T-helper 2 cell treated with Interferon-gamma antibody and Interleukin-4, amounts not matched to agents 5 μg/mL and 100 μg/mL, for 36 hours (primary cell): ENCODE measurements around the gene TRMT112.
A peak's percentile ranks its signal among the peaks of the same experiment; 100 is the strongest.

Source experiments
- DNase-seq: peaks from one replicate; pipeline ENCODE4 v3.0.0; 2021; ENCODE audit warnings: low spot score
- H3K27ac Mint-ChIP-seq: one replicate; pipeline ENCODE4 v1.8.0; 2021; ENCODE audit warnings: mild to moderate bottlenecking, mixed read lengths
- H3K27me3 Mint-ChIP-seq: one replicate; pipeline ENCODE4 v1.8.0; 2021; ENCODE audit warnings: low read depth, mixed read lengths
- H3K36me3 Mint-ChIP-seq: one replicate; pipeline ENCODE4 v1.8.0; 2021; ENCODE audit warnings: low read depth, mixed read lengths
- H3K4me1 Mint-ChIP-seq: one replicate; pipeline ENCODE4 v1.8.0; 2021; ENCODE audit warnings: low read depth, mixed read lengths
- H3K4me3 Mint-ChIP-seq: one replicate; pipeline ENCODE4 v1.8.0; 2022; ENCODE audit warnings: mild to moderate bottlenecking, moderate library complexity, mixed read lengths
- H3K9me3 Mint-ChIP-seq: one replicate; pipeline ENCODE4 v1.8.0; 2021; ENCODE audit warnings: mixed read lengths

The TRMT112 gene

GRCh38 chr11:64317325-64317960 lies at the start of gene TRMT112:
Gene TRMT112, minus strand, starts transcription at chr11:64317559. Its CDS starts 33 bp downstream, at chr11:64317526.
- peak within 1 kb of the TSS; percentile 97 for H3K4me3 Mint-ChIP-seq
- peaks cover 24% of the 10 kb centered on the region for H3K4me1 Mint-ChIP-seq
- no peaks in the 10 kb centered on the region for H3K9me3 Mint-ChIP-seq
- no peaks in the 10 kb centered on the region for H3K27me3 Mint-ChIP-seq
- peak within 1 kb of the TSS; percentile 100 for H3K27ac Mint-ChIP-seq
- peaks cover 42% of the 10 kb centered on the region for H3K36me3 Mint-ChIP-seq
- DNase-seq = peak; percentile 97

- peaks cover 2% of the 10 kb centered on the region for H3K4me1 Mint-ChIP-seq
- H3K27me3 Mint-ChIP-seq = no peaks in the 10 kb centered on the region
- no peak overlapping the region for H3K4me3 Mint-ChIP-seq
- no peak overlapping the region for H3K27ac Mint-ChIP-seq
- peaks cover 47% of the 10 kb centered on the region for H3K36me3 Mint-ChIP-seq
- DNase-seq = no peak
- H3K9me3 Mint-ChIP-seq = no peaks in the 10 kb centered on the region
These were observed 49.4 kb upstream of the TRMT112 start for GRCh38 chr11:64366751-64367150.

GRCh38 chr11:64364911-64365310 lies 47.6 kb upstream of the TRMT112 start:
- Mint-ChIP-seq H3K36me3 (peaks cover 52% of the 10 kb centered on the region), H3K4me3 (no peak overlapping the region), H3K4me1 (peaks cover 16% of the 10 kb centered on the region), H3K27me3 (no peaks in the 10 kb centered on the region), H3K9me3 (no peaks in the 10 kb centered on the region), H3K27ac (no peak overlapping the region)
- DNase-seq = no peak

GRCh38 chr11:64364435-64364834 lies 47.1 kb upstream of the TRMT112 start:
- peaks cover 21% of the 10 kb centered on the region for H3K4me1 Mint-ChIP-seq
- peaks cover 53% of the 10 kb centered on the region for H3K36me3 Mint-ChIP-seq
- no peaks in the 10 kb centered on the region for H3K27me3 Mint-ChIP-seq
- H3K9me3 Mint-ChIP-seq = no peaks in the 10 kb centered on the region
- H3K4me3 Mint-ChIP-seq = no peak overlapping the region
- H3K27ac Mint-ChIP-seq = no peak overlapping the region
- no peak for DNase-seq

- peaks cover 27% of the 10 kb centered on the region for H3K4me1 Mint-ChIP-seq
- H3K36me3 Mint-ChIP-seq = peaks cover 50% of the 10 kb centered on the region
- H3K9me3 Mint-ChIP-seq = no peaks in the 10 kb centered on the region
- DNase-seq = no peak
- H3K27me3 Mint-ChIP-seq = no peaks in the 10 kb centered on the region
- H3K27ac Mint-ChIP-seq = no peak overlapping the region
- no peak overlapping the region for H3K4me3 Mint-ChIP-seq
These were observed 45.0 kb upstream of the TRMT112 start for GRCh38 chr11:64362339-64362738.

GRCh38 chr11:64361659-64362058 lies 44.3 kb upstream of the TRMT112 start:
- Mint-ChIP-seq H3K36me3 (peaks cover 48% of the 10 kb centered on the region), H3K4me3 (no peak overlapping the region), H3K4me1 (peaks cover 27% of the 10 kb centered on the region), H3K27ac (no peak overlapping the region), H3K9me3 (no peaks in the 10 kb centered on the region), H3K27me3 (no peaks in the 10 kb centered on the region)
- DNase-seq = no peak

GRCh38 chr11:64360448-64360921 lies 43.1 kb upstream of the TRMT112 start:
- peak overlapping the region; percentile 92 for H3K4me3 Mint-ChIP-seq
- no peak for DNase-seq
- H3K27ac Mint-ChIP-seq = no peak overlapping the region
- H3K27me3 Mint-ChIP-seq = no peaks in the 10 kb centered on the region
- peaks cover 29% of the 10 kb centered on the region for H3K4me1 Mint-ChIP-seq
- H3K36me3 Mint-ChIP-seq = peaks cover 43% of the 10 kb centered on the region
- H3K9me3 Mint-ChIP-seq = no peaks in the 10 kb centered on the region

- DNase-seq = no peak
- H3K36me3 Mint-ChIP-seq = peaks cover 37% of the 10 kb centered on the region
These were observed 42.5 kb upstream of the TRMT112 start for GRCh38 chr11:64359712-64360445.

GRCh38 chr11:64358907-64359711 lies 41.8 kb upstream of the TRMT112 start, which contains the start of gene RPS6KA4:
Gene RPS6KA4, plus strand, starts transcription at chr11:64359162. Its CDS starts 74 bp downstream, at chr11:64359236.
- peak within 1 kb of the TSS; percentile 92 for H3K4me3 Mint-ChIP-seq

More at GRCh38 chr11:64359712-64360445, 42.5 kb upstream of the TRMT112 start:
- Mint-ChIP-seq H3K4me3 (peak overlapping the region; percentile 92), H3K27ac (peak overlapping the region; percentile 80), H3K4me1 (peaks cover 29% of the 10 kb centered on the region), H3K27me3 (no peaks in the 10 kb centered on the region), H3K9me3 (no peaks in the 10 kb centered on the region)

GRCh38 chr11:64358536-64358906 lies 41.2 kb upstream of the TRMT112 start:
- no peaks in the 10 kb centered on the region for H3K9me3 Mint-ChIP-seq
- peak overlapping the region; percentile 70 for H3K4me3 Mint-ChIP-seq
- no peak for DNase-seq
- no peaks in the 10 kb centered on the region for H3K27me3 Mint-ChIP-seq
- peaks cover 29% of the 10 kb centered on the region for H3K4me1 Mint-ChIP-seq
- no peak overlapping the region for H3K27ac Mint-ChIP-seq
- peaks cover 32% of the 10 kb centered on the region for H3K36me3 Mint-ChIP-seq

More at GRCh38 chr11:64358907-64359711, 41.8 kb upstream of the TRMT112 start, which contains the start of gene RPS6KA4:
- peak within 1 kb of the TSS; percentile 80 for H3K27ac Mint-ChIP-seq
- no peaks in the 10 kb centered on the region for H3K27me3 Mint-ChIP-seq
- peaks cover 33% of the 10 kb centered on the region for H3K36me3 Mint-ChIP-seq
- DNase-seq = peak; percentile 73
- no peaks in the 10 kb centered on the region for H3K9me3 Mint-ChIP-seq
- H3K4me1 Mint-ChIP-seq = peaks cover 29% of the 10 kb centered on the region

- Mint-ChIP-seq H3K9me3 (no peaks in the 10 kb centered on the region), H3K27me3 (no peaks in the 10 kb centered on the region), H3K4me1 (peaks cover 29% of the 10 kb centered on the region), H3K4me3 (peak overlapping the region; percentile 70), H3K36me3 (peaks cover 28% of the 10 kb centered on the region), H3K27ac (peak overlapping the region; percentile 77)
- peak; percentile 62 for DNase-seq
These were observed 40.7 kb upstream of the TRMT112 start for GRCh38 chr11:64357904-64358535.

GRCh38 chr11:64357446-64357845 lies 40.1 kb upstream of the TRMT112 start:
- H3K4me3 Mint-ChIP-seq = no peak overlapping the region

More at GRCh38 chr11:64357446-64357845, 40.1 kb upstream of the TRMT112 start:
- Mint-ChIP-seq H3K27me3 (no peaks in the 10 kb centered on the region), H3K4me1 (peaks cover 29% of the 10 kb centered on the region), H3K27ac (peak overlapping the region; percentile 77), H3K36me3 (peaks cover 24% of the 10 kb centered on the region), H3K9me3 (no peaks in the 10 kb centered on the region)
- DNase-seq = no peak
